DLD1 (cell line): ENCODE measurements around the gene KNCN.

Experiments
- in situ Hi-C: cut with HindIII; loops from 2 replicates; pipeline ENCODE4 v1.10.0; 2017; ENCODE audit warnings: low sequenced_read_pairs

Gene KNCN

DNA sequence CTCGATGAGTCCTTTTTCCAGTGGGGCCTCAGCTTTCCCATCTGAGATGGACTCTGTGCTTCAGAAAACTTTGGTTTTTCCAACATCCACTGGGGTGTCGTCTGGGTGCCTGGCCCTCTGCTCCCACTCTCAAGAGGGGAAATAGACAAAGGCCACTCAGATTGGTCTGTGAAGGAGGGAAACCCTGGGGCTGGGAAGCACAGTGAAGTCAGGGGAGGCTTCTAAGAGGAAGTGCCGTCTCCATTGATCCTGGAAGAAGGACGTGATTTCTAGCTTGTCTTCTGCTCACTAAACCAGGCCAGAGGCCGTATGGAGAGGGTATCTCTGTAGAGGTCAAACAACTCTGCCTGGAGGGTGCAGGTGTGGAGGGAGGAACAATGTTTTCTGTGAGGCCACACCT is 5.2 kb downstream of the KNCN start:
- in situ Hi-C loops: no loop called here

- in situ Hi-C loops: no loop called here
These were observed 5.7 kb downstream of the KNCN start for GRCh38 chr1:46545784-46546183.

GRCh38 chr1:46544561-46545240 is 6.7 kb downstream of the KNCN start:
- in situ Hi-C loops: no loop called here

GRCh38 chr1:46543761-46544560 is 7.5 kb downstream of the KNCN start:
- in situ Hi-C loops: no loop called here

- in situ Hi-C loops: no loop called here
These were observed 8.1 kb downstream of the KNCN start for GRCh38 chr1:46543382-46543760.

DNA sequence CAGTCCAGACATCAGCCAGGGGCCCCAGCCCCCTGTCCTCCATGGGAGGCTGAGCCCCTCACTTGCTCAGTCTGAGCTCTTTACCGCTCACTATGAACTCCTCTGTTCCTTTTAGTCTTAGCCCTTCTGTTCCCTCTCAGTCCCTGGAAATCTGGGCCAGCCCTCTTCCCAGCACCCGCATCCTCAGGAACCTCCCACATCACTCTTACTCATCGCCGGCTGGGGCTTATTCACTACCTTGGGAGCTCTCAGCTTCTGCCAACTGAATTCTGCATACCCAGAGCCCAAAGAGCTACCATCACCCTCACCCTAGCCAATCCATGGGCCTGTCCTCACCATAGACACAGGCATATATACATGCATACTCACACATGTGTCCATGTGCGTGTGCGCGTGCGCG is 11.5 kb downstream of the KNCN start:
- in situ Hi-C loops: no loop called here

- in situ Hi-C loops: no loop called here
These were observed 13.3 kb downstream of the KNCN start for GRCh38 chr1:46538147-46538546.

GRCh38 chr1:46537651-46538050 is 13.8 kb downstream of the KNCN start:
- in situ Hi-C loops: no loop called here

- in situ Hi-C loops: no loop called here
These were observed 14.9 kb downstream of the KNCN start for GRCh38 chr1:46536527-46536926.

GRCh38 chr1:46535063-46535462 is 16.4 kb downstream of the KNCN start:
- in situ Hi-C loops: no loop called here

DNA sequence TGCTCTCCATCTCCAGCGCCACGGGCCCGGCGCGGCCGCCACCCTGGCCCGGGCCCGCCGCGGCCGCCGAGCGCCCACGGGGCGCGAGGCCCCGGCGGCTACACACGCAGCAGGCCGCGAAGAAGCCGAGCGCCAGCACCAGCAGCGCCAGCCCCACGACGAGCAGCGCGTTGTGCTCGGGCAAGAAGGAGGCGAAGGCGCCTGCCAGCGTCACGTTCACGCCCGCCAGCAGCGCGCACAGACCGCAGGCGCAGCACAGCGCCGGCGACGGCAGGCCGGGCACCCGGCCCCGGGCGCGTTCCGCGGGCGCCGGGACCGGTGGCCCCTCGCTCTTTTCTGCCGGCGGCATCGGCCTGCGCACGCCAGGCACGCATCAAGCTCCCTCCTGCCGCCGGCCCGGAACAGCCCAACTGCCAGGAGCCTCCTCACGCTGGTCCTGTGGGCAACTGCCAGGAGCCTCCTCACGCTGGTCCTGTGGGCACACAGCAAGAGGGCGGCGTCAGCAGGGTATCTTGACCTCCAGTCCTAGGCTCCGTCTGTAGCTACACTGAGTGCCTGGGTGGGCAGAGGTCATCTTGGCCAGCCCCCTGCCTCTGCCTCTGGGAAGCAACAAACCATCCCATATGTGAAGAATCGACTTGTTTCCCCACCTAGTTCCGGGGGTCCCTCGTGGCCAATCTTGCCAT is 18.1 kb downstream of the KNCN start:
- in situ Hi-C loops: no loop called here

GRCh38 chr1:46532498-46533178 is 18.8 kb downstream of the KNCN start:
- in situ Hi-C loops: no loop called here

- in situ Hi-C loops: no loop called here
These were observed 19.4 kb downstream of the KNCN start for GRCh38 chr1:46532095-46532494.

GRCh38 chr1:46530791-46531409 is 20.5 kb downstream of the KNCN start:
- in situ Hi-C loops: no loop called here

GRCh38 chr1:46530311-46530710 is 21.1 kb downstream of the KNCN start:
- in situ Hi-C loops: no loop called here

DNA sequence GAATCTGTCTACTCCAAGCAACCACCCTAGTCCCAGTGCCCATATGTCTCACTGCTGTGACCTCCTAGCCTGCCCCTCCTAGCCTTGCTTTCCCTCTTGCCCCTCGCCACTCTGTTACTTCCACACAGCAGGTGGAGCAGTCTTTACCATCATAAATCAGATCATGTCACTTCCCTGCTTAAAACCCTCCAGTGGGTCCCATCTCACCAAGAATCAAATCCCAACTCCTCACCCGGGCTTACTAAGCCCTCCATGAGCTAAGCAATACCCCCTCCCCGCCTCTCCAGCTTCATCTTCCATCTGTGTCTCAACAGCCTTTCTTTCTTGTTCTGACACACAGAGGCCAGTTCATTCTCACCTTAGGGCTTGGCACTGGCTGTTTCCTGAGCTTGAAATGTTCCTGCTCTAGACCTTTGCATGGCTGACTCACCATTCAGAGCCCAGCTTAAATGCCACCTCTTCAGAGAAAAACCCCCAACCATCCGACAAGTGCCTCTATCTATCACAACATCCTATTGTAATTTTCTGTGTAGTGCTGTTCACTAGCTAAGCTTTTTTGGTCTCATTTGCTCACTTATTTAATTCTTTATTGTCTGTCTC is 22.3 kb downstream of the KNCN start:
- in situ Hi-C loops: loop anchor here (5.0 kb wide), 2 partner anchors 52 to 87 kb away; no protein-coding TSS in a partner anchor

- in situ Hi-C loops: loop anchor here (5.0 kb wide), 2 partner anchors 51 to 86 kb away; no protein-coding TSS in a partner anchor
These were observed 23.0 kb downstream of the KNCN start for GRCh38 chr1:46528297-46528955.

GRCh38 chr1:46527474-46528296 is 23.8 kb downstream of the KNCN start:
- in situ Hi-C loops: loop anchor here (5.0 kb wide), 2 partner anchors 50 to 85 kb away; no protein-coding TSS in a partner anchor
